GM12875 (cell line): ENCODE measurements around the gene HOXC10.

Experiments used
- H3K4me3 ChIP-seq: one replicate; pipeline ENCODE4 v1.5.1; 2011; ENCODE audit warnings: low read depth, low read length, control low read depth
- CTCF ChIP-seq: IDR thresholded peaks from 2 replicates; pipeline ENCODE4 v1.5.1; 2011; ENCODE audit warnings: low read depth, mild to moderate bottlenecking, control low read depth, inconsistent platforms, low read length, moderate library complexity, borderline replicate concordance; ENCODE audit not compliant: insufficient read depth

Gene HOXC10

GRCh38 chr12:53975479-53976152 lies 9.3 kb upstream of the HOXC10 start:
- TF ChIP-seq CTCF = no peak
- no peak overlapping the region for H3K4me3 ChIP-seq

- no peak for TF ChIP-seq CTCF
- H3K4me3 ChIP-seq = no peak overlapping the region
Measured at GRCh38 chr12:53976172-53976822, 8.6 kb upstream of the HOXC10 start.

- TF ChIP-seq CTCF = no peak
- H3K4me3 ChIP-seq = no peak overlapping the region
Measured at GRCh38 chr12:53976823-53977595, 7.9 kb upstream of the HOXC10 start.

GRCh38 chr12:53977596-53978445 lies 7.1 kb upstream of the HOXC10 start:
- no peak for TF ChIP-seq CTCF
- no peak overlapping the region for H3K4me3 ChIP-seq

DNA sequence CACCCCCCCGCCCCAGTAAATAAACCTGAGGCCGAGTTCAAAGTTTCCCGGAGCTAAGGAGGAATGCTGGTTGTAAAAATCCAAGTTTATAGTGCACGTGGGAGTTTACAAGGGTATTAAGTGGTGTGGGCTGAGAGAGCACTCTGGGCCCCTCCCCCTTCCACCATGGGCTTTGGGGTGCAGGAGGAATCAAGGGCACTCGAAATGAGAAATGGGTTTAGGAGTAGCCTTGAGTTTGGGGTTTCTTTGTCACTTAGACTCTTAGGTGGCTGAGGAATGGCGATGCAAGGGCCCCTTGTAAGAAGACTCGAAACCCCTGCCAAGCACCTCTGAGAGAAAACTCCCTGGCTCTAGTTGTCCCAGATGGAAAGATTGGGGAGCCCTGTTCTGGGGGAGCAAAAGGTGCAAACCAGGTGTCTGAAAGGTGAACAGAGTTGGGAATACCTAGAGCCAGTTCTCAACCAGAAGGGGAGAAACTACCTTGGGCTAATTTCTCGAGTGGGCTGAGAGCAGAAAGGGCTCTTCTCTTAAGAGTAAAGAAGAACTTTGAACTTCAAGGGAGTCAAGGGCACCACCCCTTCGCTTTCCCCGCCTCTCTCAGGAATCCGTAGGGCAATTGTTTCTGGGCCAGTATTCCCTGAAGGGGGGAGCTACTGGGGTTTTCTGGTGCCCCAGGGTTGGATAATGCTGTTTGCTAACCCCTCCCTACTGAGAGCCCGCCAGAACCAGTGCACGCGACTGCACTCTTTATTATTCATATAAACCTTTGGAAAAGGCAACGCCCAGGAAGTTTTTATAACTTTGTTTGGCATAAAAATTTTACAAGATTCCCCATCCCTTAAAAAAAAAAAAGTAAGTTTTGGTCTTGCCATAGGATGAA lies 6.2 kb upstream of the HOXC10 start:
- no peak overlapping the region for H3K4me3 ChIP-seq

More for the DNA sequence above, 6.2 kb upstream of the HOXC10 start:
- TF ChIP-seq CTCF = no peak
